ENCODE results near the gene ZNF19.

Gene ZNF19

DNA sequence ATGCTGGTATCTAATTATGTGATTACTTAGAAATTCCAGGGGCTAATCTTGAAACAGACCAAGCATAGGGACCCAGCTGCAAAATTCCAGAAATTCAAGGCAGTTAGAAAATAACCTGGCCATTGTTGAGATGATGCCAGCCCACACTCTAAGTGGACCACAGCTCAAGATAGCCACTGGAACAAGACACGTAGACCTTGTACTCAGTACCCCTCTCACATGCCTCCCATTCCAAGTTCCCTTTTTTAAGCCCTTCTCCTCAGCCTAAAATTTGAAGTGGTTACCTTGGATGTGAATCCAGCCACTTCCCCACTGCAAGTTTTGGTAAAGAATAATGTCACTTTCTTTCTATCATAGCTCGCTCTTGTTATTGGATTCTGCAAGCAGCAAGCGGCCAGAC lies 4.1 kb upstream of the ZNF19 start:
- H3F3A ChIP-seq (ENCODE audit: insufficient read depth), result no peaks in the 10 kb centered on the region
- no peak overlapping the region for H3K9ac ChIP-seq (ENCODE audit: low read length)
- H3K36me3 ChIP-seq (ENCODE audit: low read length), result no peaks in the 10 kb centered on the region
- H3K9me2 ChIP-seq (replicated peaks; ENCODE audit: insufficient read depth, low read length), result no peaks in the 10 kb centered on the region
- no peaks in the 10 kb centered on the region for H3K9me3 ChIP-seq (ENCODE audit: insufficient read depth, low read length)
- no peak overlapping the region for H3K27ac ChIP-seq (ENCODE audit: low read depth, low read length)
- no peak for TF ChIP-seq EZH2phosphoT487 (conservative IDR thresholded peaks at IDR 0.05; ENCODE audit: low read length)
- TF ChIP-seq, protein P1, sequence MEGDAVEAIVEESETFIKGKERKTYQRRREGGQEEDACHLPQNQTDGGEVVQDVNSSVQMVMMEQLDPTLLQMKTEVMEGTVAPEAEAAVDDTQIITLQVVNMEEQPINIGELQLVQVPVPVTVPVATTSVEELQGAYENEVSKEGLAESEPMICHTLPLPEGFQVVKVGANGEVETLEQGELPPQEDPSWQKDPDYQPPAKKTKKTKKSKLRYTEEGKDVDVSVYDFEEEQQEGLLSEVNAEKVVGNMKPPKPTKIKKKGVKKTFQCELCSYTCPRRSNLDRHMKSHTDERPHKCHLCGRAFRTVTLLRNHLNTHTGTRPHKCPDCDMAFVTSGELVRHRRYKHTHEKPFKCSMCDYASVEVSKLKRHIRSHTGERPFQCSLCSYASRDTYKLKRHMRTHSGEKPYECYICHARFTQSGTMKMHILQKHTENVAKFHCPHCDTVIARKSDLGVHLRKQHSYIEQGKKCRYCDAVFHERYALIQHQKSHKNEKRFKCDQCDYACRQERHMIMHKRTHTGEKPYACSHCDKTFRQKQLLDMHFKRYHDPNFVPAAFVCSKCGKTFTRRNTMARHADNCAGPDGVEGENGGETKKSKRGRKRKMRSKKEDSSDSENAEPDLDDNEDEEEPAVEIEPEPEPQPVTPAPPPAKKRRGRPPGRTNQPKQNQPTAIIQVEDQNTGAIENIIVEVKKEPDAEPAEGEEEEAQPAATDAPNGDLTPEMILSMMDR (IDR thresholded peaks at IDR 0.05; ENCODE audit: insufficient read depth, low read length, poor library complexity, severe bottlenecking), result no peak
- no peaks in the 10 kb centered on the region for H4K20me1 ChIP-seq (ENCODE audit: low read depth, low read length)
- no peaks in the 10 kb centered on the region for H3K79me2 ChIP-seq (ENCODE audit: insufficient read depth, low read length)
- H3K4me2 ChIP-seq (ENCODE audit: low read depth, low read length, poor library complexity, severe bottlenecking), result no peak overlapping the region
- H2AFZ ChIP-seq (ENCODE audit: low read depth, low read length, severe bottlenecking), result no peak overlapping the region
- H3K4me3 ChIP-seq (ENCODE audit: insufficient read depth, low read length, poor library complexity, severe bottlenecking), result no peak overlapping the region
- no peaks in the 10 kb centered on the region for H3K27me3 ChIP-seq (ENCODE audit: low read length)

DNA sequence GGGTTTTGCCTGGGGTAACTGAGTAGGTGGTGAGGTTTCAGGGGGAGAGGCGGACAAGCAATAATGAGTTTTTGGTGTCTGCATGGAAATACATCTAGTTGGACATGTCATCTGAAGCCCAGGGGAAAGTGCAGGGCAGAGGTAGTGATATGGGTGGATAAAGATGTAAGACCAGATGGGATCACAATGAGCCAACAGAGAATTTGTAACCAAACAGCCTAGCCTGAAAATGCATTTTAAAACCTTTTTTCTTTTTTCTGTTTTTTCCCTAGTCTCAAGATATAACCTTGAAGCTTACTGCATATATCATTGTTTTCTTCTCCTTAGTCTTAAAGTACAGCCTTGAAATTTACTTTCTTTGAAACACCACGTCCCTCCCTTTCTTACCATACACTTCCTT lies 3.7 kb upstream of the ZNF19 start:
- Histone ChIP-seq H3K9ac (ENCODE audit: low read length) (no peak overlapping the region), H3K27me3 (ENCODE audit: low read length) (no peaks in the 10 kb centered on the region), H2AFZ (ENCODE audit: low read depth, low read length, severe bottlenecking) (no peak overlapping the region), H4K20me1 (ENCODE audit: low read depth, low read length) (no peaks in the 10 kb centered on the region), H3K4me2 (ENCODE audit: low read depth, low read length, poor library complexity, severe bottlenecking) (no peak overlapping the region), H3K9me2 (replicated peaks; ENCODE audit: insufficient read depth, low read length) (no peaks in the 10 kb centered on the region), H3K79me2 (ENCODE audit: insufficient read depth, low read length) (no peaks in the 10 kb centered on the region), H3K4me3 (ENCODE audit: insufficient read depth, low read length, poor library complexity, severe bottlenecking) (no peak overlapping the region), H3K27ac (ENCODE audit: low read depth, low read length) (no peak overlapping the region), H3K9me3 (ENCODE audit: insufficient read depth, low read length) (no peaks in the 10 kb centered on the region), H3K36me3 (ENCODE audit: low read length) (no peaks in the 10 kb centered on the region), H3F3A (ENCODE audit: insufficient read depth) (no peaks in the 10 kb centered on the region)
- TF ChIP-seq, protein P1 (IDR thresholded peaks at IDR 0.05; ENCODE audit: insufficient read depth, low read length, poor library complexity, severe bottlenecking), result no peak
- no peak for TF ChIP-seq EZH2phosphoT487 (conservative IDR thresholded peaks at IDR 0.05; ENCODE audit: low read length)

DNA sequence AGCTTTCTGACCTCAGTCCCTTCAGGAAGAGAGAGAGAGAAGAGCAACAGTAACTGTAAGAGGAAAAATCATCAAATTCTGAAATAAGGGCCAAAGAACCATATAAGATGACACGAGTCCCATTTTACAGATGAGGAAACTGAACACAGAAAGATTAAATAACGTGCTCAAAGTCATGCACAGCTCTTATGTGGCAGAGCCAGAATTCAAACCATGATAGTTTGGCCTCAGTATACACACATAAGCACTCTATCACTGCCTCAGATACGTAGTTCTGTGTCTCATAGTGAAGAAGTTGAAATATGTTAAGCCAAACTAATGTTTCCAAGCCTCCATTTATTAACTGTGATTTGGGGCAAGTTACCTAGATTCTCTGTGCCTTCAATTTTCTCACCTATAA lies 1.9 kb upstream of the ZNF19 start:
- Histone ChIP-seq H3K4me3 (ENCODE audit: insufficient read depth, low read length, poor library complexity, severe bottlenecking) (no peak overlapping the region), H3K9ac (ENCODE audit: low read length) (no peak overlapping the region), H3K27me3 (ENCODE audit: low read length) (no peaks in the 10 kb centered on the region), H3K36me3 (ENCODE audit: low read length) (no peaks in the 10 kb centered on the region), H4K20me1 (ENCODE audit: low read depth, low read length) (no peaks in the 10 kb centered on the region), H2AFZ (ENCODE audit: low read depth, low read length, severe bottlenecking) (no peak overlapping the region), H3F3A (ENCODE audit: insufficient read depth) (no peaks in the 10 kb centered on the region), H3K27ac (ENCODE audit: low read depth, low read length) (no peak overlapping the region), H3K4me2 (ENCODE audit: low read depth, low read length, poor library complexity, severe bottlenecking) (no peak overlapping the region), H3K9me2 (replicated peaks; ENCODE audit: insufficient read depth, low read length) (no peaks in the 10 kb centered on the region), H3K9me3 (ENCODE audit: insufficient read depth, low read length) (no peaks in the 10 kb centered on the region), H3K79me2 (ENCODE audit: insufficient read depth, low read length) (no peaks in the 10 kb centered on the region)
- TF ChIP-seq EZH2phosphoT487 (conservative IDR thresholded peaks at IDR 0.05; ENCODE audit: low read length), result no peak
- TF ChIP-seq, protein P1 (IDR thresholded peaks at IDR 0.05; ENCODE audit: insufficient read depth, low read length, poor library complexity, severe bottlenecking), result no peak

All from SU-DHL-6 (cell line).